HG02571 (cell line): ENCODE results near the gene MIB2.

Experiments used
- ATAC-seq: cut with Tn5 transposase; IDR thresholded peaks from one replicate; pipeline ENCODE4 v1.9.1; 2021; ENCODE audit warnings: mild to moderate bottlenecking, moderate library complexity; ENCODE audit not compliant: unreplicated experiment

MIB2 gene

DNA sequence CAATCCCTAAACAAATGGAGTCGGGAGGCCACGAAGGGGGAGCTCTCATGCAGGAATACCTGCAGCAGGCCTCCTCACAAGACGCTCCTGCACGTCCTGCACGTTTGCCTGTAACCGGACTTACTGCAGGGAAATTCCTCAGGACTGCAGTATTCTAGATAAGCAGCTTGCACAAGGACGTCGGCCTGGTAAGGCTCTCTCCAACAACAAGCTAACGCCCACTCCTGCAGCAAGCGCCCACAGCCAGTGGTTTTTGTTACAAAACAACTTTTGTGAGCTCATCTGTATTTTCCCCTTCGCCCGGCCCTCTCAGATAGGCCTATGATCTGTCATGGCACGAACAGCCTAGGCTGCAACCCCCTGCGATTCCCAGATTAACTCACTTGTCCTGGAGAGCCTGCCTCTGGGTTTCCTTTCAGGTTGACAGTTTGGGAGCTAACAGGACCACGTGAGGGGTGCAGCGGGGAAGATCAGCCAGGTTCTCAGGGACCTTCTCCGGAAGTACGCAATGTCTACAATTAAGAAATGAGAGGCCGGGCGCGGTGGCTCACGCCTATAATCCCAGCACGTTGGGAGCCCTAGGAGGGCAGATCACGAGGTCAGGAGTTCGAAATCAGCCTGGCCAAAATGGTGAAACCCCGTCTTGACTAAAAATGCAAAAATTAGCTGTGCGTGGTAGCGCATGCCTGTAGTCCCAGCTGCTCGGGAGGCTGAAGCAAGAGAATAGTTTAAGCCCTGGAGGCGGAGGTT is 921 bp upstream of the MIB2 start:
- ATAC-seq: no peak

DNA sequence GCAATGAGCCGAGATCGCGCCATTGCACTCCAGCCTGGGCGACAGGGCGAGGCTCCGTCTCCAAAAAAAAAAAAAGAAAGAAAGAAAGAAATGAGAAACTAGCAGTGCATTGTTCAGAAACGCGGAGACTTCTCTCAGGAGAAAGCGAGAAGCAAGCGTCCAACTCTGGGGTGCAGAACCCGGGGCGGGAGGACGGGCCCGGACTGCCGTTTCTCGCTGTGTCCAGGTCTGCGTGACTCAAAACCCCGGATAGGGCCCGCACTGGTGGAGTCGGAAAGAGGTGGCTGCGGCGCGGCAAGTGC is 395 bp upstream of the MIB2 start:
- ATAC-seq: no peak

- ATAC-seq: peak; percentile 24
Observed at GRCh38 chr1:1616045-1616790, 918 bp downstream of the MIB2 start.

- ATAC-seq: no peak
Observed at GRCh38 chr1:1616838-1617237, 1.5 kb downstream of the MIB2 start.

GRCh38 chr1:1617516-1617915 is 2.2 kb downstream of the MIB2 start:
- no peak for ATAC-seq

GRCh38 chr1:1617925-1618324 is 2.6 kb downstream of the MIB2 start:
- no peak for ATAC-seq

DNA sequence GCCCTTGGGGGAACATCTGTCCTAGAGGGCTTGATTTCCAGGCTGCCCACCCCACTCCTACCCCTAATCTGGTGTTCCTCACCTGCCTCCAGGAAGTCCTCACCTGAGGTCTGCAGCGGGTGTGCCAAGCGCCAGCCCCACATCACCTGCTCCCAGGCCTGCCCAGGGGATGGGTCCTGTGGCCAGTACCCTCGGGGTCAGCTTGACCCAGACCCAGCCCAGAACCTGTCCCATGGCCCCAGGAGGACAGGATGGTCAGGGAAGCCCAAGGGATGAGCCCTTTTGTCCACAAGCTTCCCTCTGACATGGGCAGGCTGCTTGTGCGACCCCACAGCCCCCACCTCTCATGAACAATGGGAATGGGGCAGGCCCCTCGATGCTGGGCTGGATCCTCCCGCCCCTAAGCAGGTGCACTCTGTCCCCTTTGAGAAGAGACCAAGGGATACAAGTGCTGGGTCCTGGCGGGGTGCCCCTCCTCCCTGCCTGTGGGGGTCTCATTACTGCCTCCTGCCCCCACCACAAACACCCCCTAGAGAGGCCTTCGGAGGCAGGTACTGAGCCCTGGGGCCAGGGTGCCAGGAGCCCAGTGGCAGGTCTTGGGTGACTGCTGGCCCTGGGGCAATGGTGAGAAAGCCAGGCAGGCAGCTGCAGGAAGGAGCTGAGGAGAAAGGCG is 3.2 kb downstream of the MIB2 start:
- no peak for ATAC-seq

GRCh38 chr1:1619917-1620361 is 4.6 kb downstream of the MIB2 start:
- ATAC-seq: no peak

DNA sequence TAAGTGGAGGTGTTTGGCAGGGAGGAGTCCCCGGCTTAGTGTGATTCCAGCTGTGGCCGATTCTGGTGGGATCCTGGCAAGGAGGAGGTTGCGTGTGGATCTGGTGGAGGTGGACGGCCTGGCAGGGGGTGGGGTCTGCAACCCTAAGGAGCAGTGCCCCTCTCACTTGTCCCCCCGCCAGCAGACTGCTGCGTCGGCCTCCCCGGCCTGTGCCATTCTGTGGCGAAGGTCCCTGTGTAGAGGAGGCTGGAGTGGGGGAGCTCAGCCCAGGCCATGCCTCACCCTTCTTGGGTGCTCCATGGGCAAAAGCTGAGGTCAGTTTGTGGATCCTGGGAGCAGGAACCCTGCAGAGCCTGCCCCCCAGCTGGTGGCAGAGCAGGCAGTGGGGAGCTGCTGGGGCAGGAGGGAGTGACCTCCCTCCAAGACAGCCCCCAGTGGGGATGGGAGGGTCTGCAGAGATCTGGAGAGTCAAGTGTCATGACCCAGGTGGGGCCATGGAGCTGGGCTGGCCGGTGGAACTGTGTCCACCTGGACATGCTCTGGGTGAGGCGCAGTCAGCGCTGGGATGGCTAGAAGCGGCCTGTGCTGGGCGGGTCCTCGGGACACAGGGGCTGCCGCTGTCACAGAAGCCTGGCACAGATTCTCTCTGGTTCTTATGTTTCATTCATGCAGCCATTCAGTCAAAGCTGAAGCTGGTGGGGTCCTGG is 5.3 kb downstream of the MIB2 start:
- ATAC-seq: no peak

GRCh38 chr1:1621173-1622009 is 6.1 kb downstream of the MIB2 start:
- no peak for ATAC-seq

GRCh38 chr1:1622010-1622787 is 6.9 kb downstream of the MIB2 start:
- ATAC-seq: no peak

DNA sequence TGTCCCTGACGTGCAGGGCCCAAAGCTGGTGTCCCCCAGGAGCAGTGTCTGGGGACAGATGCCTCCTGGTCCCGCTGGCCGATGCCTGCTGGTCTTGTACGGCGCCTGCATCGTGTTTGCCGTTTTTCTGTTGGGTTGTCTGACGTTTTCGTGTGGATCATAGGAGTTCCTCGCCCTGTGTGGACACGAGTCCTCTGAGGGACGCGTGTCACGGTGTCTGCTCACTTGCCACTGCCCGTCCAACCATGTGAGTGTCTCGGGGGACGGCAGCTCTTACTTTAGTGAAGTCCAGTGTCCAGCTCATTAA is 7.4 kb downstream of the MIB2 start:
- ATAC-seq: no peak

- no peak for ATAC-seq
Observed at GRCh38 chr1:1623181-1623630, 7.9 kb downstream of the MIB2 start.

DNA sequence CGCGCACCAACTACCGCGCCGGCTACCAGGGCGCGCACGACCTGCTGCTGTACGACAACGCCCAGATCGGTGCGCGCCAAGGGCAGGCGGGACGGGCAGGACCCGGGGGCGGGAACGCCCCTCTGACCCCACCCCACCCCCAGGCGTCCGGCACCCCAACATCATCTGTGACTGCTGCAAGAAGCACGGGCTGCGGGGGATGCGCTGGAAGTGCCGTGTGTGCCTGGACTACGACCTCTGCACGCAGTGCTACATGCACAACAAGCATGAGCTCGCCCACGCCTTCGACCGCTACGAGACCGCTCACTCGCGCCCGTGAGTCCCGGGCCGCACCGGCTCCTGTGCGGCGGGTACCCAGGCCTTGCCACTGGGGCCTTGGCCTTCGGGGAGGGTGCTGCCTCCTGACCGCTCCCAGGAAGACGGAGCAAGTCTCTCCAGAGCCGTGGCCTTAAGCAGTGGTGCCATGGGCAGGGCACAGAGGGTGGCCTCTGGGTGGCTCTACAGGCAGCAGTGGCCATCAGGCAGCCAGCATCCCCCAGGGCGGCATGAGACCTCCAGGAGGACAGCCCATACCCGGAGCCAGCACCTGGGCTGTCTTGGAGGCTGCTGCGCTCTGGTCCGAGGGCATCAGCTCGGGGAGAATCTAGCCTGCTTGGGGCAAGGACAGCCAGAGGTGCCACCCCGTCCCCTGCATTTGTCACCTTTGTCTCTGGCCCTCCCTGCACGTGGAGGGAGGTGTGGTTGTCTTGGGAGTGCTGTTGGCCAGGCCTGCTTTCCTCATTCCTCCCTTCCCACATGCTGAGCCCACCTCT is 8.5 kb downstream of the MIB2 start:
- ATAC-seq: no peak

DNA sequence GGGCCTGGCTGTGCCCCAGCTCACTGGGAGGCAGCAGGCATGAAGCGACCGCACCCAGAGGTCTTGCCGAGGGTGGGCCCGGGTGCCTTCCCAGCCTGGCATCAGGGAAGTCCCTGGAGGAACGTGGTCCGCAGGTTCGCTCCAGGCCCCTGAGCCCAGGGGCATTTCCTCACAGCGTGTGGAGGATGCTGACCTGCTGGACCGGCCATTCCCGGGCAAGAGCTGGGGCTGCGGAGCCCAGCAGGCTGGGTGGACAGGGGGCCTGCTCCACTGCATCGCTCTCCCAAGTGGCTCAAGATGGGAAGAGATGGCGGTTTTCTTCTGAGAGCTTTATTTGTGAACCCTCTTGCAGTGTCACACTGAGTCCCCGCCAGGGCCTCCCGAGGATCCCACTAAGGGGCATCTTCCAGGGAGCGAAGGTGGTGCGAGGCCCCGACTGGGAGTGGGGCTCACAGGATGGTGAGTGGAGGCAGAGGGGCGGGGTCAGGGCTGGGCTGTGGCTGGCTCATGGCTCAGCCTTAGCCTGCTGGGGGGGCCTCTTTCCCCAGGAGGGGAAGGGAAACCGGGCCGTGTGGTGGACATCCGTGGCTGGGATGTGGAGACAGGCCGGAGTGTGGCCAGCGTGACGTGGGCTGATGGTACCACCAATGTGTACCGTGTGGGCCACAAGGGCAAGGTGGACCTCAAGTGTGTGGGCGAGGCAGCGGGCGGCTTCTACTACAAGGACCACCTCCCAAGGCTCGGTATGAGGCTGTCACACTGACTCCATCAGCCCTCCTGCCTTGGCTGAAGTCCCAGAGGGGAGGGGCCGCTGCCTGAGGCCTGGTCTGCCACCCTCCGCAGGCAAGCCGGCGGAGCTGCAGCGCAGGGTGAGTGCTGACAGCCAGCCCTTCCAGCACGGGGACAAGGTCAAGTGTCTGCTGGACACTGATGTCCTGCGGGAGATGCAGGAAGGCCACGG is 9.4 kb downstream of the MIB2 start:
- ATAC-seq: no peak

GRCh38 chr1:1625404-1625775 is 10.1 kb downstream of the MIB2 start:
- ATAC-seq: no peak

DNA sequence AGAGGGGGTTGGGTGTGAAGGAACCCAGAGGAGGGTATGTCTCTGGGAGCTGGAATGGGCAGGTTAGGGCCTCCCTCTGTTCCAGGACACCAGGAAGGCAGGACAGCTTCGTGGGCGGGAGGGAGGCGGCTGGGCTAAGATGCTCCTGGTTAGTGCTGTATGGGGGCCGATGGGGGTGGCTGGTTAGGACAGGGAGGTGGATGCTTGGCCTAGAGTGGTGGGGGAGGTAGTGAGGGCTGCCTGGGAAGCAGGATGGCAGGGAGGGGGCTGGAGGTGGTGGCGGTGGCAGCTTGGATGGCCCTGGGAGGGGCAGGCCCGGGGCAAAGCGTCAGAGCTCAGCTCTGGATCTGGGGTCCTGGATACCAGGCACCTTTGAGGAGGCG is 10.5 kb downstream of the MIB2 start:
- no peak for ATAC-seq
